Inflammatory macrophage treated with lipopolysaccharide for 4 hours (primary cell): ENCODE results near the gene OTOS.

Source experiments
- DNase-seq: peaks from one replicate; pipeline ENCODE4 v3.0.0-alpha.2; 2020

OTOS gene

GRCh38 chr2:240140511-240140910, at the start of gene OTOS:
OTOS (minus strand) TSS chr2:240140658; CDS start chr2:240140326, 332 bp downstream.
- DNase-seq = no peak

GRCh38 chr2:240189686-240190085, 49.2 kb upstream of the OTOS start:
- DNase-seq = no peak

GRCh38 chr2:240187989-240188590, 47.6 kb upstream of the OTOS start:
- no peak for DNase-seq

GRCh38 chr2:240186191-240186725, 45.8 kb upstream of the OTOS start:
- DNase-seq = no peak

- no peak for DNase-seq
These were observed 44.2 kb upstream of the OTOS start for GRCh38 chr2:240184656-240185055.

- no peak for DNase-seq
These were observed 43.6 kb upstream of the OTOS start for GRCh38 chr2:240183875-240184590.

GRCh38 chr2:240183006-240183874, 42.8 kb upstream of the OTOS start:
- no peak for DNase-seq

- no peak for DNase-seq
These were observed 42.0 kb upstream of the OTOS start for GRCh38 chr2:240182476-240182875.

GRCh38 chr2:240182001-240182400, 41.5 kb upstream of the OTOS start:
- no peak for DNase-seq

GRCh38 chr2:240179941-240180666, 39.6 kb upstream of the OTOS start:
- no peak for DNase-seq

- DNase-seq = no peak
These were observed 38.8 kb upstream of the OTOS start for GRCh38 chr2:240179186-240179815.

GRCh38 chr2:240178564-240178963, 38.1 kb upstream of the OTOS start:
- DNase-seq = no peak

- DNase-seq = no peak
These were observed 34.0 kb upstream of the OTOS start for GRCh38 chr2:240174496-240174895.

GRCh38 chr2:240172071-240172895, 31.8 kb upstream of the OTOS start:
- no peak for DNase-seq

GRCh38 chr2:240170883-240171282, 30.4 kb upstream of the OTOS start:
- no peak for DNase-seq

GRCh38 chr2:240170354-240170735, 29.9 kb upstream of the OTOS start:
- no peak for DNase-seq

GRCh38 chr2:240169486-240170353, 29.3 kb upstream of the OTOS start:
- DNase-seq = no peak

GRCh38 chr2:240168546-240169361, 28.3 kb upstream of the OTOS start:
- DNase-seq = no peak

GRCh38 chr2:240168041-240168440, 27.6 kb upstream of the OTOS start:
- DNase-seq = no peak

- DNase-seq = no peak
These were observed 27.1 kb upstream of the OTOS start for GRCh38 chr2:240167588-240167880.
